ENCODE measurements around the gene NPAS2. TPM values are rescaled to one million over a fixed set of nuclear protein-coding genes. Genes with fewer than 3 reads are reported as not detected.

Gene NPAS2
- polyA plus RNA-seq, 3 donors, result 13.2 to 20.2 (median 14.5) TPM

GRCh38 chr2:100842241-100842922 lies 22.4 kb downstream of the NPAS2 start:
- DNase-seq (ENCODE audit: extremely low read depth in 1 of 11, low read depth in 9 of 11, low spot score in 4 of 11), result no peak

DNA sequence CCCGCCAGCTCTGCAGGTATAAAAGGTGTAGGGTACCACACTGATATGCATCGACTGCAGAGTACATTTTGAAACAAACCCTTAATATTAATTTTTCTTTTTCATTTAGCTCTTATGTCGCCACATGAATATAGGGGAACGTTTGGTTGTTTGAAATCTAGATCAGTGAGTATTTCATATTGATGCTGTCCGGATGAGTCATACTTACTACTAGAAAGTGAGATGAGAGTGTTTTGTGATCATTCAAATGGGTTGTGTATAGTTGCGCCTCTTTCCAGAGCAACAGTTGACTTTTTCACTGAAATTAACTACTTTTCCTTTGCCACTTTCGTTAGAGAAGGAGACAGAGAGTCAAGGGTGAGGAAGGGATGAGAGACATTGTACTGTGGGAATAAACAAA lies 24.6 kb downstream of the NPAS2 start:
- no peak for DNase-seq (ENCODE audit: extremely low read depth in 1 of 11, low read depth in 9 of 11, low spot score in 4 of 11)

- no peak for DNase-seq (ENCODE audit: extremely low read depth in 1 of 11, low read depth in 9 of 11, low spot score in 4 of 11)
These were observed 25.4 kb downstream of the NPAS2 start for GRCh38 chr2:100845141-100845991.

DNA sequence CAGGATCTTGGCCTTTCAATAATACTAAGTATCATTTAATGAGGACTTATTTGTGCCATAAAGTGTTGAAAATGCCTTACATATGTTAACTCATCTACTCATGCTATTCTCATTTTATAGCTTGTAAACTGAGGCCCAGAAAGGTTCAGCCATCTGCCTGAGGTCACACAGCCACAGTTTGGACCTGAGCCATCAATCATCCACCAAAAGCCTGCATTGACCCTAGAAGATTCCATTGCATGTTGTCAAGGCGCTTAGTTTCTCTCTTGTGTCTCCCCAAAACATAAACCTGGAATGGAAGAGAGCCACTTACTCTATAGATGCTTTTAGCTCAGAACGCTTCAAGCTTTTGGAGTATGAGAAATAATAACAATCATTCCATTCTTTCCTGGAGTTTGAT lies 26.8 kb downstream of the NPAS2 start:
- DNase-seq (ENCODE audit: extremely low read depth in 1 of 11, low read depth in 9 of 11, low spot score in 4 of 11), result no peak

GRCh38 chr2:100852447-100852846 lies 32.5 kb downstream of the NPAS2 start:
- no peak for DNase-seq (ENCODE audit: extremely low read depth in 1 of 11, low read depth in 9 of 11, low spot score in 4 of 11)

- DNase-seq (ENCODE audit: extremely low read depth in 1 of 11, low read depth in 9 of 11, low spot score in 4 of 11), result no peak
These were observed 33.3 kb downstream of the NPAS2 start for GRCh38 chr2:100852999-100853908.

DNA sequence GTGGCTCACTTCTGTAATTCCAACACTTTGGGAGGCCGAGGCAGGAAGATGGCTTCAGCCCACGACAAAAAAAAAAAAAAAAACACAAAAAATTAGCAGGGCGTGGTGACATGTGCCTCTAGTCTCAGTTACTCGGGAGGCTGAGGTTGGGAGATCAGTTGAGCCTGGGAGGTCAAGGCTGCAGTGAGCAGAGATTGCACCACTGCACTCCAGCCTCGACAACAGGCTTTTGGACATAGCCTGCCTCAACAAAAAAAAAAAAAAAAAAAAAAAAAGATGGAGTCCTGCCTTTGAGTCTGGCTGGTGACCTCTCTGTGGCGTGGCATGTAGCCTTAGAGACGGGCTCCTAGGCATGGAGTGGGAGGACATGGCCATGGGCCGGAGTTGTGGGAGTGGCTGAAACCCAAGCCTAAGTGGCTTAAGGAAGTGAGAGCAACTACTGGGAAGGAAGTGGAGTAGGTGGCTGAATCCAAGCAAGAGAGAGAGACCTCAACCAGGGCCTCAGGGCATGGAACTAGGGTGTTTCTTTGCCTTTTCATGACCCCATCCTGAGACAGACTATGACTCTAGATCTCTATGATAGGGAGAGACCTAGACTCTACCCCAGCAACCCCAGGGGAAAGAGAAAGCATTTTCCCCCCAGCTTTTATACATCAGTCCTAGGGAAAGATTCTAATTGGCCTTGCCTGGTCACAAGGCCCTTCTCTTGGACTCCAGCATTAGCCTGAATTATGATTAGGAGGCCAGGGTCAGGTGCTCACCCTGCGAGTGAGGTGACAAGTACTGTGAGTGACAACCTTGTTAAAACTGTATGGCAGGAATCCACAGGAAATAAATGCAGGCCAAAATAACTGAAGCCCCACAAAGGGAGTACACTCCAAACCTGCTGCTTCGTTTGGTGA lies 34.2 kb downstream of the NPAS2 start:
- DNase-seq (ENCODE audit: extremely low read depth in 1 of 11, low read depth in 9 of 11, low spot score in 4 of 11), result no peak

- no peak for DNase-seq (ENCODE audit: extremely low read depth in 1 of 11, low read depth in 9 of 11, low spot score in 4 of 11)
These were observed 35.1 kb downstream of the NPAS2 start for GRCh38 chr2:100855084-100855483.

- DNase-seq (ENCODE audit: extremely low read depth in 1 of 11, low read depth in 9 of 11, low spot score in 4 of 11), result no peak
These were observed 35.7 kb downstream of the NPAS2 start for GRCh38 chr2:100855606-100856005.

DNA sequence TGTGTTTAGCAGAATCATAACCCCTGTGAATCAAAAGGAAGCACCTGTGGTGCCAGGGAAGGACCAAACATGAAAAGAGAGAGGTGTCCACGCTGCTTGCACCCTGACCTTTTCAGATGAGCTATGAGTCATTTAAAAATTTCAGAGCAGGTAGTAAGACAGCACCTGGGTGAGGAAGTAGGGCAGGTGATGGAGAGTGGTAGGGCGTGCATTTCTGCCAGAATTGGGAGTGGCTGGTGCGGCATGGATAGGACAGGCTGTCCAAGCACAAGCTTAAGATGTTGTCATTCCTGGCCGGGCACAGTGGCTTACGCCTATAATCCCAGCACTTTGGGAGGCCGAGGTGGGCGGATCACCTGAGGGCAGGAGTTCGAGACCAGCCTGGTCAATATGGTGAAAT lies 36.8 kb downstream of the NPAS2 start:
- no peak for DNase-seq (ENCODE audit: extremely low read depth in 1 of 11, low read depth in 9 of 11, low spot score in 4 of 11)

DNA sequence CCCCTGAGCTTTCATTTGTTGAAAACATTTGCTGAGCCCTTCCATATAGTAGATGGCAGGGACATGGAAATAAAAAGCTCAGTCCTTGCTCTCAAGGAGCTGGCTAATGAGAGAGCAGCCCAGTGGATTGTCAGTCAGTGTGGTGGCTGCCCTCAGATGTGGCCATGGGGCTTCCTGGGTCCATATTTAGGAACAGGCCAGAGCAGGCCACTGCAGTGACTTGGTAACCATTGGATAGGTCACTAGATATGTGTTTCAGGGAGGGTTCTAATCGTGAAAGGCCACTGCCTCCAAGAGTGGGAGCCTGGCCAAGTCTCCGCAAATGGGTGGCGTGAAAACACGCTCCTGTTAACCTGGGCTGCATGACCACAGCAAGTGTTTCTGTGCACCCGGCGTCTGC lies 37.4 kb downstream of the NPAS2 start:
- no peak for DNase-seq (ENCODE audit: extremely low read depth in 1 of 11, low read depth in 9 of 11, low spot score in 4 of 11)

DNA sequence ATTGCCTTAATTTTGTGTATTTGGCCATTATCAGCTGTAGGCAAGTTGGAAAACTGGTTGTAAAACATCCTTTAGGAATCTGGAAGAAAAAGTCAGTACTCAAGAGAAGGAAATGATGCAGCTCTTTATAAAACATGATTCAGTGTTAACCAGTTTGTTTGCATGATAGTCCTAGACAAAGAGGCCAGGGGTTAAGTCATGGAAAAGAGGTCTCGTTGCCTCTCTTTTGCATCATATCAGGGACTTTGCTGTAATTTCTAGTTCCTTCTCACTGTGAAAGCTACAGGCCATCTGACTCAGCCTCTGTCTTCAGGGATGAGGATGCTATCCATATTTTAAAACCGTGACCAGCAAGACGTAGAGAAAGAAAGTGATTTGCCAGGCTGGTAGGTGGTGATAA lies 38.0 kb downstream of the NPAS2 start:
- DNase-seq (ENCODE audit: extremely low read depth in 1 of 11, low read depth in 9 of 11, low spot score in 4 of 11), result no peak

- no peak for DNase-seq (ENCODE audit: extremely low read depth in 1 of 11, low read depth in 9 of 11, low spot score in 4 of 11)
These were observed 40.0 kb downstream of the NPAS2 start for GRCh38 chr2:100859902-100860301.

GRCh38 chr2:100861340-100861739 lies 41.4 kb downstream of the NPAS2 start:
- DNase-seq (ENCODE audit: extremely low read depth in 1 of 11, low read depth in 9 of 11, low spot score in 4 of 11), result no peak

- DNase-seq (ENCODE audit: extremely low read depth in 1 of 11, low read depth in 9 of 11, low spot score in 4 of 11), result no peak
These were observed 42.1 kb downstream of the NPAS2 start for GRCh38 chr2:100862081-100862480.

DNA sequence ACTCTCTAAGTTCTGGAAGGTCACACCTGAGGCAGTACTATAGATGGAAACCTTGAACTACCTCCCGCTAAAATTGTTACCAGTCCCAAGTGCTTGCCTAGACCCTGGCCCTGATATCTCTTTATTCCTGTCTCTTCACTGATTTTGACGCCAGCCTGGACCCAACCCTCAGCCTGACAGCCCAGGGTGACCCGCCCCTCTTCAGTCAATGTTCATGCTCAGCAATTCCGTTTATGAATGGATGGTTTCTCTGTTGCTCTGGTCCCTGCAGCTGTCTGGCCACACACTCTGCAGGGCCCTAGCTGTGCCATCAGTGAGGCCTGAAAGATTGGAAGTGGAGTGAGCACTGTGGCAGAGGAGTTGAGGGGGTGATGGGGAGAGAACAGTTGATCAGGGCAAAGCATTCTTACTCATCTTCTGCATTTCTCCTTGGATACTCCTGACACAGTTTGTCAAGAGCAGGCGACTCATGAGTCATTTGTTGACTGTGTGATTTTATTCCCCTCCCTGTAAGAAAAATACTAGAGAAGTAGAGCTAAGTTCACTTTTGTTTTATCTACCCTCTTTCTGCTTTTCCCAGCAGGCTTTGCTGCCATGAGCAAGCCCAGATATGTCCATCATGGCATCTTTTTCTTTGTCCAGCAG lies 46.0 kb downstream of the NPAS2 start:
- no peak for DNase-seq (ENCODE audit: extremely low read depth in 1 of 11, low read depth in 9 of 11, low spot score in 4 of 11)

DNA sequence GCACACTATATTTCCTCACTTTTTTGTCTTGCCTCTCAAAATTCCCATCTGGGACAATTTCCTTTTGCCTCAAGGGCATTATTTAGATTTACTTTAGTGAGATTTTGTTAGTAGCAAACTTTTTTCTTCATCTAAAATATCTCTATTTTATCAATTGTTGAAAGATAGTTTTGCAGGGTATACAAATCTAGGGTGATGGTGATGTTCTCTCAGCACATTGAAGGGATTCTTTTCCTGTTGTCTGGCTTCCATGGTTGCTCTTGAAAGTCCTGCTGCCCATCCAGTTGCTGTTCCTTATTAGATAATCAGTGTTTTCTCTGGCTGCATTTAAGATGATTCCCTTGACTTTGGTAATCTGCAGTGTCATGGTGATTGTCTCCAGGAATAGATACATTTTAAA lies 48.1 kb downstream of the NPAS2 start:
- DNase-seq (ENCODE audit: extremely low read depth in 1 of 11, low read depth in 9 of 11, low spot score in 4 of 11), result no peak

GRCh38 chr2:100869120-100869519 lies 49.2 kb downstream of the NPAS2 start:
- DNase-seq (ENCODE audit: extremely low read depth in 1 of 11, low read depth in 9 of 11, low spot score in 4 of 11), result no peak
